MM.1S (cell line): ENCODE results near the gene C16orf95.

ENCODE experiments used
- DNase-seq: peaks from one replicate; pipeline ENCODE4 v3.0.0-alpha.2; 2015
- H2AFZ ChIP-seq: fragments of 300-600 bp; sonication (generic); 2 replicates; pipeline ENCODE4 v1.6.0; 2016; ENCODE audit warnings: antibody characterized with exemption, low read length
- H3F3A ChIP-seq: fragments of 300-600 bp; sonication (generic); 2 replicates; pipeline ENCODE4 v1.6.1; 2016; ENCODE audit warnings: mild to moderate bottlenecking, antibody characterized with exemption, low read length, moderate library complexity, mixed read lengths; ENCODE audit not compliant: insufficient read depth
- H3K27ac ChIP-seq: fragments of 300-600 bp; sonication (generic); 2 replicates; pipeline ENCODE4 v1.5.1; 2016; ENCODE audit warnings: mild to moderate bottlenecking, low read length
- H3K27me3 ChIP-seq: fragments of 300-600 bp; sonication (generic); replicated peaks from 2 replicates; pipeline ENCODE4 v1.6.0; 2016; ENCODE audit warnings: low read length; ENCODE audit not compliant: insufficient read depth
- H3K36me3 ChIP-seq: fragments of 300-600 bp; sonication (generic); replicated peaks from 2 replicates; pipeline ENCODE4 v1.6.1; 2016; ENCODE audit warnings: mild to moderate bottlenecking, low read length, mixed read lengths; ENCODE audit not compliant: insufficient read depth
- H3K4me1 ChIP-seq: fragments of 300-600 bp; sonication (generic); 2 replicates; pipeline ENCODE4 v1.6.1; 2016; ENCODE audit warnings: low read length, mixed read lengths
- H3K4me2 ChIP-seq: fragments of 300-600 bp; sonication (generic); 2 replicates; pipeline ENCODE4 v1.6.0; 2016; ENCODE audit warnings: low read depth, low read length
- H3K4me3 ChIP-seq: fragments of 300-600 bp; sonication (generic); 2 replicates; pipeline ENCODE4 v1.5.1; 2016; ENCODE audit warnings: low read length, mixed read lengths
- H3K79me2 ChIP-seq: fragments of 300-600 bp; sonication (generic); 2 replicates; pipeline ENCODE4 v1.6.1; 2016; ENCODE audit warnings: mixed run types, low read length, mixed read lengths
- H3K9ac ChIP-seq: fragments of 300-600 bp; sonication (generic); 2 replicates; pipeline ENCODE4 v1.6.1; 2016; ENCODE audit warnings: low read length, mixed read lengths
- H3K9me2 ChIP-seq: fragments of 300-600 bp; sonication (generic); replicated peaks from 2 replicates; pipeline ENCODE4 v1.6.1; 2016; ENCODE audit warnings: mild to moderate bottlenecking, low read length, mixed read lengths; ENCODE audit not compliant: insufficient read depth
- H3K9me3 ChIP-seq: fragments of 300-600 bp; sonication (generic); replicated peaks from 2 replicates; pipeline ENCODE4 v1.6.1; 2016; ENCODE audit warnings: mild to moderate bottlenecking, low read length, mixed read lengths; ENCODE audit not compliant: insufficient read depth
- H4K20me1 ChIP-seq: fragments of 300-600 bp; sonication (generic); 2 replicates; pipeline ENCODE4 v1.6.1; 2016; ENCODE audit warnings: mild to moderate bottlenecking, low read length, moderate library complexity, mixed read lengths; ENCODE audit not compliant: insufficient read depth
- EZH2 ChIP-seq: fragments of 300-600 bp; sonication (generic); optimal IDR thresholded peaks from 2 replicates; pipeline ENCODE3; 2017; ENCODE audit warnings: low read depth, mild to moderate bottlenecking, antibody characterized with exemption, low read length, mixed read lengths
- EZH2phosphoT487 ChIP-seq: fragments of 300-600 bp; sonication (generic); IDR thresholded peaks from 2 replicates; pipeline ENCODE4 v1.6.1; 2018; ENCODE audit warnings: antibody characterized with exemption, low read length
- TF ChIP-seq, protein P1 (sequence below): fragments of 300-600 bp; sonication (generic); IDR thresholded peaks from 2 replicates; pipeline ENCODE4 v1.5.1; 2016; ENCODE audit warnings: antibody characterized with exemption, low read length, mixed read lengths

Gene C16orf95

DNA sequence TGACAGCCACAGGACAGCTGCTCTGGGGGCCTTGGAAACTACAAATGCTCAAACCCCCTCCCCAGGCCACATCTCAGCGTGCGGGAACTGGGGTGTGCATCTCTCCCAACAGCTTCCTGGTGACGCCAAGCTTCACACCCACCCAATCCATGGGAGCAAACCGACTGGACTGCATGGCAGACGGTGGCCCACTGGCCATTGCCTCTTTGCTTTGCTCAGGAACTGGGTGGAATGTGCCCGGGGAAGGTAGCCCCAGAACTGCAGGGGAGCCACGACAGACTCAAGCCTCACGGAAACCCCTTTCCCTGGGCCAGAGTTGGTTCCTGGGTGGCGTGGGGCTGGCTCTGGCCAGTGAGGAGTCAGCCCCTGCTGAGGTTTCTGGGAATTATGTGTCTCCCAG, 5.2 kb upstream of the C16orf95 start:
- Histone ChIP-seq H3K36me3 (no peaks in the 10 kb centered on the region), H3K4me2 (no peak overlapping the region), H3K27ac (no peak overlapping the region), H2AFZ (no peak overlapping the region), H3F3A (no peaks in the 10 kb centered on the region), H4K20me1 (no peaks in the 10 kb centered on the region), H3K27me3 (no peaks in the 10 kb centered on the region), H3K79me2 (peaks cover 13% of the 10 kb centered on the region), H3K9ac (no peak overlapping the region), H3K4me3 (no peak overlapping the region), H3K9me2 (no peaks in the 10 kb centered on the region), H3K9me3 (no peaks in the 10 kb centered on the region), H3K4me1 (no peaks in the 10 kb centered on the region)
- TF ChIP-seq, protein P1, sequence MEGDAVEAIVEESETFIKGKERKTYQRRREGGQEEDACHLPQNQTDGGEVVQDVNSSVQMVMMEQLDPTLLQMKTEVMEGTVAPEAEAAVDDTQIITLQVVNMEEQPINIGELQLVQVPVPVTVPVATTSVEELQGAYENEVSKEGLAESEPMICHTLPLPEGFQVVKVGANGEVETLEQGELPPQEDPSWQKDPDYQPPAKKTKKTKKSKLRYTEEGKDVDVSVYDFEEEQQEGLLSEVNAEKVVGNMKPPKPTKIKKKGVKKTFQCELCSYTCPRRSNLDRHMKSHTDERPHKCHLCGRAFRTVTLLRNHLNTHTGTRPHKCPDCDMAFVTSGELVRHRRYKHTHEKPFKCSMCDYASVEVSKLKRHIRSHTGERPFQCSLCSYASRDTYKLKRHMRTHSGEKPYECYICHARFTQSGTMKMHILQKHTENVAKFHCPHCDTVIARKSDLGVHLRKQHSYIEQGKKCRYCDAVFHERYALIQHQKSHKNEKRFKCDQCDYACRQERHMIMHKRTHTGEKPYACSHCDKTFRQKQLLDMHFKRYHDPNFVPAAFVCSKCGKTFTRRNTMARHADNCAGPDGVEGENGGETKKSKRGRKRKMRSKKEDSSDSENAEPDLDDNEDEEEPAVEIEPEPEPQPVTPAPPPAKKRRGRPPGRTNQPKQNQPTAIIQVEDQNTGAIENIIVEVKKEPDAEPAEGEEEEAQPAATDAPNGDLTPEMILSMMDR = no peak
- no peak for TF ChIP-seq EZH2phosphoT487
- no peak for TF ChIP-seq EZH2
- no peak for DNase-seq

DNA sequence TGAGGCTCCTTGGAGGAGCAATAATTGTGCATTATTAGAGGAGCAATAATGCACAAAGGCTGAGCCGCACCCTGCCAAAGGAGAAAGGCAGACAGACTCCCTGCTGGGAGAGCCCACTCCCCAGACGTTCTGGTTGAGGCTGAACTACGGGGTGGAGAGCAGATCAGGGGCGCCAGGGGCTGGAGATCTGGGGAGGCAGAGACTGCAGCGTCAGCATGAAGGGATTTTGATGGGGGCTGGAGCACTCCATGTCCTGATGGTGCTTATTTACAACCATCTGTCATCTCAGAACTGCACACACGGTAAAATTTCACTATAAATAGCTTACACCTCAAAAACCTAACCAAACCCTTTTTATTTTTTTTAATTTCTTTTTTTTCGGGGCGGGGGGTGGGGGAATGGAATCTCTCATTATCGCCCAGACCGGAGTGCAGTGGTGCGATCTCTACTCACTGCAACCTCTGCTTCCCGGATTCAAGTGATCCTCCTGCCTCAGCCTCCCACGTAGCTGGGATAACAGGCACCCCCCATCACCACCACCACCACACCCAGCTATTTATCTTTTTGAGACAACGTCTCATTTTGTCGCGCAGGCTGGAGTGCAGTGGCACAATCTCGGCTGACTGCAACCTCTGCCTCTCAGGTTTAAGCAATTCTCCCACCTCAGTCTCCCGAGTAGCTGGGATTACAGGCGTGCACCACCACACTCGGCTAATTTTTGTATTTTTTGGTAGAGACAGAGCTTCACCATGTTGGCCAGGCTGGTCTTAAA, 4.3 kb upstream of the C16orf95 start:
- Histone ChIP-seq H2AFZ (no peak overlapping the region), H3K79me2 (peaks cover 13% of the 10 kb centered on the region), H3K27me3 (no peaks in the 10 kb centered on the region), H4K20me1 (no peaks in the 10 kb centered on the region), H3K9me3 (no peaks in the 10 kb centered on the region), H3K27ac (no peak overlapping the region), H3K4me1 (no peaks in the 10 kb centered on the region), H3F3A (no peaks in the 10 kb centered on the region), H3K36me3 (no peaks in the 10 kb centered on the region), H3K9me2 (no peaks in the 10 kb centered on the region), H3K4me3 (no peak overlapping the region), H3K9ac (no peak overlapping the region), H3K4me2 (no peak overlapping the region)
- TF ChIP-seq, protein P1 = no peak
- no peak for TF ChIP-seq EZH2phosphoT487
- TF ChIP-seq EZH2 = no peak
- DNase-seq = no peak

DNA sequence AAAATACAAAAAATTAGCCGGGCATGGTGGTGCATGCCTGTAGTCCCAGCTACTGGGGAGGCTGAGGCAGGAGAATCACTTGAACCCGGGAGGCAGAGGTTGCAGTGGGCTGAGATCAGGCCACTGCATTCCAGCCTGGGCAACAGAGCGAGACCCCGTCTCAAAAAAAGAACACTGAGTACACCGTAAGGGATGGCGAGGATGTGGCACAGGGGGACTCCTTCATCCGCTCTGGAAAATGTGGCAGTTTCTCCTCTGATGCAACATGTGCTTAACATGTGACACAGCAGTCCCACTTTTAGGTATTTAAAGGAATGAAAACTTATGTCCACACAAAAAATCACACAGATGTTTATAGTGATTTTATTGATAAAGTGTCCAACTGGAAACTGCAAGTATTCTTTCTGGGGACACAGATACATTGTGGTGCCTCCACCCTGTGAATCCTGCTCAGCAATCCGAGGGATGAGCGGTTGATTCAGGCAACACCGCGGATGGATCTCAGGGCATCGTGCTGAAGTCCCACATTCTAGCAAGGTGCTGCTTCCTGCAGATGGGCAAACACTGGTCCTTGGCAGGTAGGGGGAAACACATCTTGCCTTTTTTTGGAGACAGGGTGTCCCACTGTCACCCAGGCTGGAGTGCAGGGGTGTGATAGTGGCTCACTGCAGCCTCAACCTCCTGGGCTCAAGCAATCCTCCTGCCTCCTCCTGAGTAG, 3.5 kb upstream of the C16orf95 start:
- peaks cover 8% of the 10 kb centered on the region for H3K4me1 ChIP-seq
- H3K4me3 ChIP-seq = no peak overlapping the region
- no peak overlapping the region for H3K9ac ChIP-seq
- TF ChIP-seq, protein P1 = no peak
- peaks cover 13% of the 10 kb centered on the region for H3K79me2 ChIP-seq
- no peaks in the 10 kb centered on the region for H4K20me1 ChIP-seq
- no peaks in the 10 kb centered on the region for H3K36me3 ChIP-seq
- H3K27ac ChIP-seq = no peak overlapping the region
- H3K27me3 ChIP-seq = no peaks in the 10 kb centered on the region
- no peaks in the 10 kb centered on the region for H3F3A ChIP-seq
- H3K9me2 ChIP-seq = no peaks in the 10 kb centered on the region
- H3K4me2 ChIP-seq = no peak overlapping the region
- H3K9me3 ChIP-seq = no peaks in the 10 kb centered on the region
- no peak overlapping the region for H2AFZ ChIP-seq
- no peak for DNase-seq
